CD4-positive, alpha-beta T cell (primary cell): Measurements from ENCODE around the gene SPTBN4. TPM values are rescaled to one million over a fixed set of nuclear protein-coding genes. Genes with fewer than 3 reads are reported as not detected.
"Not testable (repeated sequence)": the region's sequence is repeated elsewhere in the genome, so short reads cannot be mapped to it uniquely, and the experiment has no call there.

ENCODE experiments used
- ATAC-seq: fragments of 200-7000 bp; cut with Tn5 transposase; one replicate; pipeline ENCODE4 v1.10.0; 2022; ENCODE audit warnings: mild to moderate bottlenecking; ENCODE audit not compliant: poor library complexity
- CTCF ChIA-PET: fragments of 350-600 bp; sonication (Branson Sonifier 250); formaldehyde crosslinking; loops from one replicate; lab custom pipeline; 2021; ENCODE audit warnings: antibody characterized with exemption, inconsistent platforms; lab: Charles Lee
- POLR2A ChIA-PET: fragments of 350-600 bp; sonication (Branson Sonifier 250); formaldehyde crosslinking; loops from one replicate; lab custom pipeline; 2021; ENCODE audit warnings: antibody characterized with exemption, inconsistent platforms; lab: Charles Lee
- DNase-seq, 14 experiments: peaks; one replicate each; pipeline ENCODE4 v3.0.0-alpha.2; 2013 to 2020; ENCODE audit warnings: mixed read lengths in 2 of 14
- H3K27ac ChIP-seq, 2 donors: one replicate each; pipeline versions ENCODE4 v1.5.1 to v1.7.0; 2013; ENCODE audit warnings: low read length in 2 of 2, low read depth in 1 of 2, mild to moderate bottlenecking in 1 of 2
- H3K27me3 ChIP-seq, 2 experiments: 1 replicate in 1 of 2; 2 replicates in 1 of 2; pipeline versions ENCODE4 v1.6.1 to v1.7.0; 2013; ENCODE audit warnings: low read length in 2 of 2, control low read depth in 1 of 2, mild to moderate bottlenecking in 1 of 2, moderate library complexity in 1 of 2; ENCODE audit not compliant: insufficient read depth in 2 of 2, control insufficient read depth in 1 of 2
- H3K36me3 ChIP-seq: one replicate; pipeline ENCODE4 v1.6.1; 2013; ENCODE audit warnings: low read length, control low read depth; ENCODE audit not compliant: insufficient read depth
- H3K4me1 ChIP-seq: one replicate; pipeline ENCODE4 v1.6.1; 2013; ENCODE audit warnings: low read length, control low read depth; ENCODE audit not compliant: insufficient read depth
- H3K4me3 ChIP-seq: one replicate; pipeline ENCODE4 v1.5.1; 2013; ENCODE audit warnings: mild to moderate bottlenecking, low read length, moderate library complexity
- H3K9me3 ChIP-seq, 2 experiments: 1 replicate in 1 of 2; 2 replicates in 1 of 2; pipeline versions ENCODE4 v1.6.1 to v1.7.0; 2013; ENCODE audit warnings: low read length in 2 of 2, mild to moderate bottlenecking in 2 of 2, control low read depth in 1 of 2, moderate library complexity in 1 of 2; ENCODE audit not compliant: control insufficient read depth in 1 of 2, insufficient read depth in 1 of 2
- H3K27ac Mint-ChIP-seq: one replicate; pipeline ENCODE4 v1.8.0; 2020; ENCODE audit warnings: mixed read lengths
- H3K27me3 Mint-ChIP-seq: one replicate; pipeline ENCODE4 v1.8.0; 2021; ENCODE audit warnings: mixed read lengths
- H3K36me3 Mint-ChIP-seq: one replicate; pipeline ENCODE4 v1.8.0; 2021; ENCODE audit warnings: low read depth, mixed read lengths
- H3K4me1 Mint-ChIP-seq: one replicate; pipeline ENCODE4 v1.8.0; 2021; ENCODE audit warnings: low read depth, mixed read lengths
- H3K4me3 Mint-ChIP-seq: one replicate; pipeline ENCODE4 v1.8.0; 2020; ENCODE audit warnings: mild to moderate bottlenecking, mixed read lengths
- H3K9me3 Mint-ChIP-seq: one replicate; pipeline ENCODE4 v1.8.0; 2020; ENCODE audit warnings: mixed read lengths
- intact Hi-C, 2 experiments: fragments of 100-400 bp; cut with DNase I in 1 of 2; cut with micrococcal nuclease in 1 of 2; formaldehyde crosslinking; loops; one replicate each; pipeline versions ENCODE4 v1.15.1 to v1.9.0; 2023 to 2025; cut with DNase I, micrococcal nuclease
- total RNA-seq, 174 experiments: library from RNA in 2 of 174; stranded (reverse) in 2 of 174; gene quantifications; one replicate each; pipeline ENCODE4 v1.2.3 and lab custom pipeline; 2021 to 2026
- TF ChIP-seq, protein P1 (sequence below): fragments of 200-600 bp; IDR thresholded peaks from one replicate; pipeline ENCODE4 v1.8.0; 2022; ENCODE audit warnings: antibody characterized with exemption, mild to moderate bottlenecking

SPTBN4 gene
- total RNA-seq, 2 experiments from 2014 or later, result 0.59 to 0.88 TPM

GRCh38 chr19:40622773-40623075 lies 155.9 kb downstream of the SPTBN4 start:
- no peak overlapping the region for H3K4me3 ChIP-seq
- DNase-seq (no peak), ATAC-seq (no peak)
- no peaks in the 10 kb centered on the region for H3K4me1 Mint-ChIP-seq
- CTCF ChIA-PET, result no interaction called here
- H3K4me1 ChIP-seq, result no peaks in the 10 kb centered on the region
- H3K9me3 ChIP-seq, result no peaks in the 10 kb centered on the region
- intact Hi-C loops, result no loop called here
- H3K27ac Mint-ChIP-seq, result no peak overlapping the region
- POLR2A ChIA-PET, result no interaction called here
- peaks cover 52% of the 10 kb centered on the region for H3K36me3 ChIP-seq
- H3K27ac ChIP-seq, result no peak overlapping the region
- H3K9me3 Mint-ChIP-seq, result no peaks in the 10 kb centered on the region
- peaks cover 71% of the 10 kb centered on the region for H3K36me3 Mint-ChIP-seq
- TF ChIP-seq, protein P1, sequence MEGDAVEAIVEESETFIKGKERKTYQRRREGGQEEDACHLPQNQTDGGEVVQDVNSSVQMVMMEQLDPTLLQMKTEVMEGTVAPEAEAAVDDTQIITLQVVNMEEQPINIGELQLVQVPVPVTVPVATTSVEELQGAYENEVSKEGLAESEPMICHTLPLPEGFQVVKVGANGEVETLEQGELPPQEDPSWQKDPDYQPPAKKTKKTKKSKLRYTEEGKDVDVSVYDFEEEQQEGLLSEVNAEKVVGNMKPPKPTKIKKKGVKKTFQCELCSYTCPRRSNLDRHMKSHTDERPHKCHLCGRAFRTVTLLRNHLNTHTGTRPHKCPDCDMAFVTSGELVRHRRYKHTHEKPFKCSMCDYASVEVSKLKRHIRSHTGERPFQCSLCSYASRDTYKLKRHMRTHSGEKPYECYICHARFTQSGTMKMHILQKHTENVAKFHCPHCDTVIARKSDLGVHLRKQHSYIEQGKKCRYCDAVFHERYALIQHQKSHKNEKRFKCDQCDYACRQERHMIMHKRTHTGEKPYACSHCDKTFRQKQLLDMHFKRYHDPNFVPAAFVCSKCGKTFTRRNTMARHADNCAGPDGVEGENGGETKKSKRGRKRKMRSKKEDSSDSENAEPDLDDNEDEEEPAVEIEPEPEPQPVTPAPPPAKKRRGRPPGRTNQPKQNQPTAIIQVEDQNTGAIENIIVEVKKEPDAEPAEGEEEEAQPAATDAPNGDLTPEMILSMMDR, result no peak
- H3K4me3 Mint-ChIP-seq, result no peak overlapping the region
- no peaks in the 10 kb centered on the region for H3K27me3 Mint-ChIP-seq
- no peaks in the 10 kb centered on the region for H3K27me3 ChIP-seq

- POLR2A ChIA-PET, result no interaction called here
- intact Hi-C loops, result no loop called here
Measured at GRCh38 chr19:40623403-40624251, 156.8 kb downstream of the SPTBN4 start.

GRCh38 chr19:40624369-40625153 lies 157.8 kb downstream of the SPTBN4 start:
- CTCF ChIA-PET, result interaction anchor here (0.9 to 1.4 kb wide), 3 partner anchors 10 to 604 kb away, joined by 3 to 5 read pairs (median 3); no protein-coding TSS in a partner anchor
- POLR2A ChIA-PET, result not testable (repeated sequence)

More at GRCh38 chr19:40623403-40624251, 156.8 kb downstream of the SPTBN4 start:
- Histone ChIP-seq H3K27me3 (no peaks in the 10 kb centered on the region), H3K27ac (no peak overlapping the region), H3K36me3 (peaks cover 52% of the 10 kb centered on the region), H3K4me3 (no peak overlapping the region), H3K9me3 (no peaks in the 10 kb centered on the region), H3K4me1 (no peaks in the 10 kb centered on the region)
- Mint-ChIP-seq H3K27ac (no peak overlapping the region), H3K36me3 (peaks cover 65% of the 10 kb centered on the region), H3K27me3 (no peaks in the 10 kb centered on the region), H3K4me1 (no peaks in the 10 kb centered on the region), H3K4me3 (no peak overlapping the region), H3K9me3 (no peaks in the 10 kb centered on the region)
- CTCF ChIA-PET, result interaction anchor here (1.4 kb wide), 1 partner anchor 18 kb away, joined by 5 read pairs; no protein-coding TSS in a partner anchor
- DNase-seq (no peak), ATAC-seq (no peak)
- TF ChIP-seq, protein P1, result no peak

More at GRCh38 chr19:40624369-40625153, 157.8 kb downstream of the SPTBN4 start:
- intact Hi-C loops, H3K4me1 ChIP-seq, H3K4me1 Mint-ChIP-seq, H3K27me3 ChIP-seq, H3K9me3 ChIP-seq, ATAC-seq, H3K4me3 Mint-ChIP-seq, H3K27me3 Mint-ChIP-seq, DNase-seq, H3K27ac ChIP-seq, H3K9me3 Mint-ChIP-seq, H3K4me3 ChIP-seq, H3K27ac Mint-ChIP-seq: not testable (repeated sequence)
- H3K36me3 ChIP-seq, result peaks cover 50% of the 10 kb centered on the region
- peaks cover 57% of the 10 kb centered on the region for H3K36me3 Mint-ChIP-seq
